Muscle layer of colon (tissue), 2 donors: ENCODE results near the gene RIBC2.

Source experiments
- H3K27ac ChIP-seq: one replicate; pipeline ENCODE4 v1.7.0; 2013; ENCODE audit warnings: low read depth, mild to moderate bottlenecking, low read length, moderate library complexity
- H3K27me3 ChIP-seq, 2 donors: one replicate each; pipeline ENCODE4 v1.7.0; 2013; ENCODE audit warnings: low read length in 2 of 2, mild to moderate bottlenecking in 2 of 2; ENCODE audit not compliant: insufficient read depth in 2 of 2, control insufficient read depth in 1 of 2
- H3K36me3 ChIP-seq: one replicate; pipeline ENCODE4 v1.7.0; 2013; ENCODE audit warnings: mild to moderate bottlenecking, low read length; ENCODE audit not compliant: insufficient read depth
- H3K4me1 ChIP-seq: one replicate; pipeline ENCODE4 v1.7.0; 2013; ENCODE audit warnings: mild to moderate bottlenecking, low read length; ENCODE audit not compliant: insufficient read depth
- H3K4me3 ChIP-seq, 2 donors: one replicate each; pipeline ENCODE4 v1.7.0; 2013; ENCODE audit warnings: low read length in 2 of 2, low read depth in 1 of 2, mild to moderate bottlenecking in 1 of 2, moderate library complexity in 1 of 2
- H3K9ac ChIP-seq: one replicate; pipeline ENCODE4 v1.7.0; 2013; ENCODE audit warnings: low read length
- H3K9me3 ChIP-seq: one replicate; pipeline ENCODE4 v1.7.0; 2013; ENCODE audit warnings: mild to moderate bottlenecking, low read length
- donor health status: abdominal sarcoma.
- donor health status: Adenocarcinoma of cecum.

The RIBC2 gene

GRCh38 chr22:45477366-45478107, 64.0 kb downstream of the RIBC2 start:
- Histone ChIP-seq H3K4me3 (no peak overlapping the region), H3K27ac (no peak overlapping the region), H3K27me3 (no peaks in the 10 kb centered on the region), H3K4me1 (no peaks in the 10 kb centered on the region), H3K9me3 (no peaks in the 10 kb centered on the region), H3K9ac (no peak overlapping the region), H3K36me3 (no peaks in the 10 kb centered on the region)

DNA sequence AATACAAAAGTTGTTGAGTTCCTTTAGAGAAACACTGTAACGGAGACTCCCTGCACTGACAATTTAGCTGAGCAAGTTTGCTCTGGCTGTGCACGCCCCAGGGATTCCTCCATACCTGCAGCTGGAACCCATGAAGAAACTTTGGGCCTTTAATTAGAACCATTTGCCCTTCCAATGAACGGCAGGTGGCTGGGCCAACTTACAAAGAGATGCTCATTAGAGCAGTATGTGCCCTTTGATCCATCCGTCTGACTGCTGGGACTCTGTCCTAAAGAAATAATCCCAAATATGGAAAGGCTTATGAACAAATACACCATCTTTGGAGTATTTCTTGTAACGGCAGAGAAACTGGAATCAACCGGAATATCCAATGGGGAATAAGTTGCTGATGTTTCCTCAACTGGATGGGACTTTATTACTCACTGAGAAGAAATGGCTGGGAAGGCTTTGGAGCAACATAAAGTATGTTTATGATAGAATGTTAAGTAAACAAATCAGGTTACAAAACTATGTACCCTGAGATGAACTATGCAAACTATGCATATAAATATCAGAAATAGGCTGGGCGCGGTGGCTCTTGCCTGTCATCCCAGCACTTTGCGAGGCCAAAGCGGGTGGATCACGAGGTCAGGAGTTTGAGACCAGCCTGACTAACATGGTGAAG, 64.7 kb downstream of the RIBC2 start:
- Histone ChIP-seq H3K27me3 (no peaks in the 10 kb centered on the region), H3K27ac (no peak overlapping the region), H3K36me3 (no peaks in the 10 kb centered on the region), H3K4me3 (no peak overlapping the region), H3K9ac (no peak overlapping the region), H3K9me3 (no peaks in the 10 kb centered on the region), H3K4me1 (no peaks in the 10 kb centered on the region)

- no peak overlapping the region for H3K27ac ChIP-seq
- H3K36me3 ChIP-seq = no peaks in the 10 kb centered on the region
- H3K9me3 ChIP-seq = no peaks in the 10 kb centered on the region
- H3K27me3 ChIP-seq = no peaks in the 10 kb centered on the region
- H3K4me1 ChIP-seq = no peaks in the 10 kb centered on the region
- no peak overlapping the region for H3K4me3 ChIP-seq
- no peak overlapping the region for H3K9ac ChIP-seq
Measured at GRCh38 chr22:45480717-45481116, 67.2 kb downstream of the RIBC2 start.

GRCh38 chr22:45481661-45482060, 68.2 kb downstream of the RIBC2 start:
- H3K27me3 ChIP-seq = no peaks in the 10 kb centered on the region
- H3K4me1 ChIP-seq = no peaks in the 10 kb centered on the region
- no peaks in the 10 kb centered on the region for H3K9me3 ChIP-seq
- no peak overlapping the region for H3K9ac ChIP-seq
- no peak overlapping the region for H3K27ac ChIP-seq
- H3K36me3 ChIP-seq = no peaks in the 10 kb centered on the region
- H3K4me3 ChIP-seq = no peak overlapping the region
